Smooth muscle cell (in vitro differentiated cells): ENCODE measurements around the gene LHX1. TPM values are rescaled to one million over a fixed set of nuclear protein-coding genes. Genes with fewer than 3 reads are reported as not detected.

ENCODE experiments used
- DNase-seq: peaks from one replicate; lab custom pipeline; 2025; ENCODE audit not compliant: unreplicated experiment; lab: John Stamatoyannopoulos, UW
- H2AFZ ChIP-seq: fragments of 200-600 bp; sonication (generic); 2 replicates; pipeline ENCODE4 v1.6.0; 2016; ENCODE audit warnings: antibody characterized with exemption, low read depth, mild to moderate bottlenecking
- H3F3A ChIP-seq: fragments of 200-600 bp; sonication (generic); 2 replicates; pipeline ENCODE4 v1.6.0; 2017; ENCODE audit warnings: antibody characterized with exemption, low read depth
- H3K27ac ChIP-seq: fragments of 200-600 bp; sonication (generic); 2 replicates; pipeline ENCODE4 v1.5.1; 2016; ENCODE audit warnings: low read depth, mild to moderate bottlenecking
- H3K27me3 ChIP-seq: fragments of 200-600 bp; sonication (generic); 2 replicates; pipeline ENCODE4 v1.6.1; 2016; ENCODE audit warnings: low read depth, mild to moderate bottlenecking
- H3K36me3 ChIP-seq: fragments of 200-600 bp; sonication (generic); 2 replicates; pipeline ENCODE4 v1.5.1; 2016; ENCODE audit warnings: low read depth
- H3K4me1 ChIP-seq: fragments of 200-600 bp; sonication (generic); 2 replicates; pipeline ENCODE4 v1.5.1; 2016; ENCODE audit warnings: low read depth
- H3K4me2 ChIP-seq: fragments of 200-600 bp; sonication (generic); 2 replicates; pipeline ENCODE4 v1.6.0; 2016; ENCODE audit warnings: mild to moderate bottlenecking
- H3K4me3 ChIP-seq: fragments of 200-600 bp; sonication (generic); 2 replicates; pipeline ENCODE4 v1.5.1; 2016; ENCODE audit warnings: mild to moderate bottlenecking
- H3K79me2 ChIP-seq: fragments of 200-600 bp; sonication (generic); 2 replicates; pipeline ENCODE4 v1.6.0; 2016; ENCODE audit warnings: low read depth, mild to moderate bottlenecking
- H3K9ac ChIP-seq: fragments of 200-600 bp; sonication (generic); 2 replicates; pipeline ENCODE4 v1.6.0; 2016; ENCODE audit warnings: low read depth
- H3K9me3 ChIP-seq: fragments of 200-600 bp; sonication (generic); replicated peaks from 2 replicates; pipeline ENCODE4 v1.5.1; 2016; ENCODE audit warnings: low read depth
- H4K20me1 ChIP-seq: fragments of 200-600 bp; sonication (generic); 2 replicates; pipeline ENCODE4 v1.6.0; 2016; ENCODE audit warnings: low read depth
- WGBS: methylation state at CpG from one replicate; pipeline ENCODE4 v1.1.7; 2016; ENCODE audit warnings: low lambda C conversion rate; 5-methylcytosine and 5-hydroxymethylcytosine counted together
- polyA plus RNA-seq: library from polyadenylated mRNA; unstranded; fragments of >200 nt; fragmentation: Nextera tagmentation; extraction: Ambion mirVana; gene quantifications from 2 replicates; pipeline ENCODE4 v1.2.1, GENCODE V29; 2016
- total RNA-seq: library from RNA; depleted of rRNA; stranded (reverse); fragments of >200 nt; gene quantifications from 2 replicates; pipeline ENCODE4 v1.2.3, GENCODE V29; 2014
- TF ChIP-seq, protein P1 (sequence below): fragments of 200-600 bp; sonication (generic); IDR thresholded peaks from 2 replicates; pipeline ENCODE4 v1.5.1; 2017; ENCODE audit warnings: borderline replicate concordance, mild to moderate bottlenecking, antibody characterized with exemption; ENCODE audit not compliant: insufficient read depth, poor library complexity, severe bottlenecking

Gene LHX1
- total and polyA plus RNA-seq, 2 experiments from 2014 or later = not detected

DNA sequence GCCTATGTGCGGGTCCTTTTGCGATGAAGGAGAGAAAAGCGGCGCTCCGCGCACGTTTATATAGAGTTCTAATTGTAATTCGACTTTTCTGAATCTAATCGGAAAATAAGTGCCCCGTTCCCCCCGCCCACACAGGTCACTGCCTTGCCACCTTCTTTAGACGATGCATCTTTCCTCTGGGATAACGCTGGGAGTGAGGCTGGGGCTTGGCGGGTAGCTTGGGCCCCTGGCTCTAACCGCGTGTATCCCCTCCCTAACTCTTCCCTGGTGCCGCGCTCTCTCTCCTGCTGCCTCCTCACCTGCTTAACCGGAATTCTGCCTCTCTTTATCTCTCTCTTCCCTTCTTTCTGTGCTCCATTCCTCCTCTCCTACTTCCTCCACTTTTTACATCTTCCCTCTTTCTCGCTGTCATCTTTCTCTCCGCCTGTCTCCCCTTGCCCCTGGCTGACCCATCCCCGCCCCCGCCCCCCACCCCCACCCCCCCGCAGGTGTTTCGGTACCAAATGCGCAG is 2.6 kb downstream of the LHX1 start:
- Histone ChIP-seq H3K79me2 (no peaks in the 10 kb centered on the region), H3K4me3 (no peak overlapping the region), H3K4me1 (peaks cover 47% of the 10 kb centered on the region), H4K20me1 (peaks cover 8% of the 10 kb centered on the region), H3F3A (no peaks in the 10 kb centered on the region), H3K9ac (no peak overlapping the region), H3K27me3 (peaks cover 100% of the 10 kb centered on the region), H3K36me3 (no peaks in the 10 kb centered on the region), H3K4me2 (no peak overlapping the region), H3K27ac (no peak overlapping the region), H3K9me3 (no peaks in the 10 kb centered on the region), H2AFZ (no peak overlapping the region)
- TF ChIP-seq, protein P1, sequence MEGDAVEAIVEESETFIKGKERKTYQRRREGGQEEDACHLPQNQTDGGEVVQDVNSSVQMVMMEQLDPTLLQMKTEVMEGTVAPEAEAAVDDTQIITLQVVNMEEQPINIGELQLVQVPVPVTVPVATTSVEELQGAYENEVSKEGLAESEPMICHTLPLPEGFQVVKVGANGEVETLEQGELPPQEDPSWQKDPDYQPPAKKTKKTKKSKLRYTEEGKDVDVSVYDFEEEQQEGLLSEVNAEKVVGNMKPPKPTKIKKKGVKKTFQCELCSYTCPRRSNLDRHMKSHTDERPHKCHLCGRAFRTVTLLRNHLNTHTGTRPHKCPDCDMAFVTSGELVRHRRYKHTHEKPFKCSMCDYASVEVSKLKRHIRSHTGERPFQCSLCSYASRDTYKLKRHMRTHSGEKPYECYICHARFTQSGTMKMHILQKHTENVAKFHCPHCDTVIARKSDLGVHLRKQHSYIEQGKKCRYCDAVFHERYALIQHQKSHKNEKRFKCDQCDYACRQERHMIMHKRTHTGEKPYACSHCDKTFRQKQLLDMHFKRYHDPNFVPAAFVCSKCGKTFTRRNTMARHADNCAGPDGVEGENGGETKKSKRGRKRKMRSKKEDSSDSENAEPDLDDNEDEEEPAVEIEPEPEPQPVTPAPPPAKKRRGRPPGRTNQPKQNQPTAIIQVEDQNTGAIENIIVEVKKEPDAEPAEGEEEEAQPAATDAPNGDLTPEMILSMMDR = no peak
- no peak for DNase-seq
- 3% methylated on average over 22 of the region's 26 CpGs for WGBS

DNA sequence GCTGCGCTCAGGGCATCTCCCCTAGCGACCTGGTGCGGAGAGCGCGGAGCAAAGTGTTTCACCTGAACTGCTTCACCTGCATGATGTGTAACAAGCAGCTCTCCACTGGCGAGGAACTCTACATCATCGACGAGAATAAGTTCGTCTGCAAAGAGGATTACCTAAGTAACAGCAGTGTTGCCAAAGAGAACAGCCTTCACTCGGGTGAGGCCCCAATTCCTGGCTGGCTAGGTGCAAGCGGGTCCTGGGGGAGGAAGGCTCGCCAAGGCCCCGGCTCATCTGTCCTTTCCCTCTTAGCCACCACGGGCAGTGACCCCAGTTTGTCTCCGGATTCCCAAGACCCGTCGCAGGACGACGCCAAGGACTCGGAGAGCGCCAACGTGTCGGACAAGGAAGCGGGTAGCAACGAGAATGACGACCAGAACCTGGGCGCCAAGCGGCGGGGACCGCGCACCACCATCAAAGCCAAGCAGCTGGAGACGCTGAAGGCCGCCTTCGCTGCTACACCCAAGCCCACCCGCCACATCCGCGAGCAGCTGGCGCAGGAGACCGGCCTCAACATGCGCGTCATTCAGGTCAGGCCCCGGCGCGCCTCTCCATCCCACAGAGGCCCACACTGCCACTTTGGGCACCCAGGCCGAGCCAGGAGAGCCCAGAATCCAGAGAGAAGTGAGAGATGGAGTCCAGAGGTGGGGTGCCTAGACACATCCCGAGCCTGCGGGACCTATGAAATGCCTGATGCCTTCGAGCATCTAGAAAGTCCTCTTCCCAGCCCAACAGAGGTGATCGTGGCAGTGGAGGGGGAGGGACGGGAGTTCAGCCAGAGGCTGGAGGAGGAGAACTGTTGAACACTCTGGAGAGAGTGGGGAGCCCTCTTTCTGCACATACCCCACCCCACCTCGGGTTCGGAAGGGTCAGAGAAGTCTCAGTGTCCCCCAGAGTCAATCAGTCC is 3.3 kb downstream of the LHX1 start:
- Histone ChIP-seq H3K4me3 (no peak overlapping the region), H3K36me3 (no peaks in the 10 kb centered on the region), H3K4me1 (peaks cover 41% of the 10 kb centered on the region), H3K27me3 (peaks cover 100% of the 10 kb centered on the region), H3K79me2 (no peaks in the 10 kb centered on the region), H3K9ac (no peak overlapping the region), H4K20me1 (peaks cover under 1% of the 10 kb centered on the region), H3K27ac (no peak overlapping the region), H3K9me3 (no peaks in the 10 kb centered on the region), H3F3A (no peaks in the 10 kb centered on the region), H2AFZ (no peak overlapping the region), H3K4me2 (no peak overlapping the region)
- TF ChIP-seq, protein P1 = no peak
- DNase-seq = no peak
- WGBS = 7% methylated on average over 52 of the region's 52 CpGs

DNA sequence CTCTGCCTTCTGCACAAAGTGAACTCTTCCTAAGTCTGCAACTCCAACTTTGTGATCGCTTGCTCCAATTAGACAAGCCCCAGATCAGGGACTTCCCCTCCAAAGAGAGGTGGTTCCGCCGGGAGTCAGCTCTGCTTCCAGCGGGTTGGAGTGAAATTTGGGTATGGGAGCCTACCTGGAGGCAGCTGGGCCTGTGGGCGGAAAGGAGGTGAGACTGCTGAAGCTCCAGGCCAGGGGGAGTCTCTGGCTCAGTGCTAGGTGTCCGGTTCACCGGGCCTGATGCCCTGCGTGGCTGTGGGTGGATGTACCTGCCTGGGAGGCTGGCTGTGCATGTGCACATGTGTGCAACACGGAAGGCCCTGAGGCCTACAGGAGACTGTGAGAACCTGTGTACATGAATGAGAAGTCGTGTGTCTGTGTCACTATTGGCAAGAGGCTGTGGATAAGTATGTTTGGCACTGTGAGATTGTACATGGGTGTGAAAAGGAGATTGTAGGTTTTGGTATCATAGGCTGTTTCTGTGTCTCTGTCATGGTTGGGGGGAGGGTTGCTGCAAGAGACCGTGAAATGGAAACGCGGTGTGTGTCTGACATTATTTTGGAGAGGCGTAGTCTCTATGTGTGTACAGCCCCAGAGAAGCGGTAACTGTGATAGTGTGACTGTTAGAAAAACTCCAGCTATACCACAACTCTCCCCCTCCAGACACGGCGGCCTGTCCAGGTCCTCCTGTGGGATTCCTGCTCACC is 4.2 kb downstream of the LHX1 start:
- H3K79me2 ChIP-seq = no peaks in the 10 kb centered on the region
- H3K4me3 ChIP-seq = no peak overlapping the region
- WGBS = 25% methylated on average over 15 of the region's 17 CpGs
- H3K9ac ChIP-seq = no peak overlapping the region
- no peak for DNase-seq
- H3K4me2 ChIP-seq = peak overlapping the region; percentile 81
- H3K27ac ChIP-seq = no peak overlapping the region
- H3F3A ChIP-seq = no peaks in the 10 kb centered on the region
- no peaks in the 10 kb centered on the region for H3K9me3 ChIP-seq
- no peak overlapping the region for H2AFZ ChIP-seq
- H4K20me1 ChIP-seq = no peaks in the 10 kb centered on the region
- TF ChIP-seq, protein P1 = no peak
- peaks cover 100% of the 10 kb centered on the region for H3K27me3 ChIP-seq
- H3K36me3 ChIP-seq = no peaks in the 10 kb centered on the region
- H3K4me1 ChIP-seq = peaks cover 37% of the 10 kb centered on the region
